ENCODE data around the gene SPPL2C. TPM values are rescaled to one million over a fixed set of nuclear protein-coding genes. Genes with fewer than 3 reads are reported as not detected.

SPPL2C gene
- total and polyA plus RNA-seq, 10 of the 15 experiments (the other 5 are each of a cell fraction or from before 2014, with no cell fraction given), result not detected

DNA sequence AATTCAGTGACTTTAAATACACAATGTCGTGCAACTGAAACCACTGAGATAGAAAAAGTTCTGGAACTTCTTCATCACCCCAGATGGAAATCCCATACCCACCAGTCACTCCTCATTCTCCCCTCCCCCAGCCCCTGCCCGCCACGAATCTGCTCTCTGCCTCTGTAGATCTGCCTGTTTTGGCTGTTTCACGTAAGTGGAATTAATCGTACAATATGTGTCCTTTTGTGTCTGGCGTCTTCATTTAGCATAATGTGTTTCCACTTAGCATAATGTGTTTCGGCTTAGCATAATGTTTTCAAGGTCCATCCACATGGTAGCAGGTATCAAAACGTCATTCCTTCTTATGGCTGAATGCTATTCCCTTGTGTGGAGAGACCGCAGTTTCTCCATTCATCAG lies 3.5 kb upstream of the SPPL2C start:
- Histone ChIP-seq H3K36me3 (ENCODE audit: control insufficient read depth in 2 of 2, insufficient read depth in 2 of 2, low read length in 1 of 2) (no peaks in the 10 kb centered on the region), H3K79me2 (ENCODE audit: control insufficient read depth, insufficient read depth, low read length) (no peaks in the 10 kb centered on the region), H3K4me1 (ENCODE audit: control insufficient read depth, insufficient read depth, low read length) (no peaks in the 10 kb centered on the region), H4K20me1 (ENCODE audit: control insufficient read depth, insufficient read depth) (no peaks in the 10 kb centered on the region), H2AFZ (ENCODE audit: control insufficient read depth, low read depth, low read length) (no peak overlapping the region), H3K27me3 (replicated peaks in 1 of 2; ENCODE audit: control insufficient read depth in 2 of 2, insufficient read depth in 2 of 2, low read length in 1 of 2) (no peaks in the 10 kb centered on the region; a peak in 2 of 4 replicates), H3K9ac (ENCODE audit: control insufficient read depth, insufficient read depth, low read length) (no peak overlapping the region), H3K9me3 (replicated peaks; ENCODE audit: control insufficient read depth, insufficient read depth, low read length) (no peaks in the 10 kb centered on the region), H3K4me2 (ENCODE audit: control insufficient read depth, insufficient read depth) (no peak overlapping the region), H3K4me3 (no peak overlapping the region), H3K27ac (ENCODE audit: control insufficient read depth, insufficient read depth) (no peak overlapping the region)
- no peak for TF ChIP-seq ZSCAN29 (IDR thresholded peaks at IDR 0.05)
- no peak for TF ChIP-seq ZNF592 (IDR thresholded peaks at IDR 0.05)
- TF ChIP-seq KAT2A (conservative IDR thresholded peaks at IDR 0.05; ENCODE audit: control insufficient read depth, low read depth, low read length), result no peak
- TF ChIP-seq ELK1 (IDR thresholded peaks at IDR 0.05; ENCODE audit: low read depth, low read length), result no peak
- no peak for TF ChIP-seq CBFB (IDR thresholded peaks at IDR 0.05; ENCODE audit: low read depth)
- TF ChIP-seq SPI1 (IDR thresholded peaks at IDR 0.05; ENCODE audit: borderline replicate concordance, insufficient read depth, low read depth, low read length), result no peak
- TF ChIP-seq ZNF384 (IDR thresholded peaks at IDR 0.05; ENCODE audit: borderline replicate concordance, low read depth, low read length), result no peak
- TF ChIP-seq SP1 (IDR thresholded peaks at IDR 0.05; ENCODE audit: low read depth, low read length), result no peak
- in situ Hi-C loops (cut with MboI), result loop anchor here (25.0 kb wide), 1 partner anchor 429 kb away; no protein-coding TSS in a partner anchor
- ChIA-PET POLR2A (no interaction called here), RAD21 (ENCODE audit: unreplicated experiment) (no interaction called here), CTCF (interaction anchor here (0.7 to 1.5 kb wide), 2 partner anchors 10 to 11 kb away, joined by 3 to 5 read pairs; no protein-coding TSS in a partner anchor), SMC1A (ENCODE audit: uncharacterized antibody, unreplicated experiment) (no interaction called here)
- DNase-seq (ENCODE audit: low read depth, low spot score) (no peak), ATAC-seq (no peak), FAIRE-seq (no peak)
- BruUV-seq (replicated peaks), result no TSS peak
- intact Hi-C loops (cut with micrococcal nuclease; ENCODE audit: unreplicated experiment), result no loop called here
- 31% methylated on average over 9 of the region's 9 CpGs for WGBS (ENCODE audit: insufficient coverage, insufficient replicate concordance, low lambda C conversion rate, missing lambda C conversion rate)
